ENCODE results near the gene BCL11A. TPM values are rescaled to one million over a fixed set of nuclear protein-coding genes. Genes with fewer than 3 reads are reported as not detected.

The BCL11A gene
- total RNA-seq, 1 experiment from 2014 or later, result 0.29 TPM

- Histone ChIP-seq H3K4me1 (no peaks in the 10 kb centered on the region), H3K9me3 (no peaks in the 10 kb centered on the region), H3K4me3 (ENCODE audit: low read depth, low read length) (no peak overlapping the region), H3K27me3 (replicated peaks; ENCODE audit: control insufficient read depth, insufficient read depth, low read length) (no peaks in the 10 kb centered on the region), H3K36me3 (ENCODE audit: control insufficient read depth, insufficient read depth, low read length) (no peaks in the 10 kb centered on the region)
- BruUV-seq (replicated peaks), result no TSS peak
- H3K27me3 Mint-ChIP-seq (ENCODE audit: insufficient read depth, unreplicated experiment), result peaks cover 14% of the 10 kb centered on the region
- CTCF ChIA-PET, result interaction anchor here (0.7 kb wide), 1 partner anchor 10 kb away, joined by 3 read pairs; no protein-coding TSS in a partner anchor
- no peaks in the 10 kb centered on the region for H3K4me1 Mint-ChIP-seq (ENCODE audit: low read depth, unreplicated experiment)
- H3K27ac Mint-ChIP-seq (ENCODE audit: unreplicated experiment), result no peak overlapping the region
- TF ChIP-seq CTCF (IDR thresholded peaks at IDR 0.05; ENCODE audit: insufficient read depth in 1 of 2, low read depth in 1 of 2, low read length in 1 of 2, severe bottlenecking in 1 of 2, unreplicated experiment in 1 of 2), result no peak
- peaks cover 10% of the 10 kb centered on the region for H3K9me3 Mint-ChIP-seq (ENCODE audit: unreplicated experiment)
- POLR2A ChIA-PET, result no interaction called here
- no peaks in the 10 kb centered on the region for H3K36me3 Mint-ChIP-seq (ENCODE audit: insufficient read depth, unreplicated experiment)
- intact Hi-C loops (cut with micrococcal nuclease; ENCODE audit: unreplicated experiment), result no loop called here
- no peak overlapping the region for H3K4me3 Mint-ChIP-seq (ENCODE audit: unreplicated experiment)
- no peak for DNase-seq
Observed at GRCh38 chr2:60595953-60596352, 42.5 kb upstream of the BCL11A start.

GRCh38 chr2:60589104-60589503 lies 35.6 kb upstream of the BCL11A start:
- no peak for DNase-seq
- Histone ChIP-seq H3K4me1 (no peaks in the 10 kb centered on the region), H3K4me3 (ENCODE audit: low read depth, low read length) (no peak overlapping the region), H3K27me3 (replicated peaks; ENCODE audit: control insufficient read depth, insufficient read depth, low read length) (no peaks in the 10 kb centered on the region), H3K9me3 (no peaks in the 10 kb centered on the region), H3K36me3 (ENCODE audit: control insufficient read depth, insufficient read depth, low read length) (no peaks in the 10 kb centered on the region)
- Mint-ChIP-seq H3K4me1 (ENCODE audit: low read depth, unreplicated experiment) (no peaks in the 10 kb centered on the region), H3K27ac (ENCODE audit: unreplicated experiment) (no peak overlapping the region), H3K36me3 (ENCODE audit: insufficient read depth, unreplicated experiment) (no peaks in the 10 kb centered on the region), H3K4me3 (ENCODE audit: unreplicated experiment) (no peak overlapping the region), H3K27me3 (ENCODE audit: insufficient read depth, unreplicated experiment) (peaks cover 17% of the 10 kb centered on the region), H3K9me3 (ENCODE audit: unreplicated experiment) (peaks cover 10% of the 10 kb centered on the region)
- ChIA-PET POLR2A (no interaction called here), CTCF (no interaction called here)
- BruUV-seq (replicated peaks), result no TSS peak
- TF ChIP-seq CTCF (IDR thresholded peaks at IDR 0.05; ENCODE audit: insufficient read depth in 1 of 2, low read depth in 1 of 2, low read length in 1 of 2, severe bottlenecking in 1 of 2, unreplicated experiment in 1 of 2), result no peak
- intact Hi-C loops (cut with micrococcal nuclease; ENCODE audit: unreplicated experiment), result no loop called here

- Mint-ChIP-seq H3K27me3 (ENCODE audit: insufficient read depth, unreplicated experiment) (peaks cover 22% of the 10 kb centered on the region), H3K27ac (ENCODE audit: unreplicated experiment) (no peak overlapping the region), H3K9me3 (ENCODE audit: unreplicated experiment) (no peaks in the 10 kb centered on the region), H3K4me3 (ENCODE audit: unreplicated experiment) (no peak overlapping the region), H3K36me3 (ENCODE audit: insufficient read depth, unreplicated experiment) (no peaks in the 10 kb centered on the region), H3K4me1 (ENCODE audit: low read depth, unreplicated experiment) (no peaks in the 10 kb centered on the region)
- CTCF ChIA-PET, result no interaction called here
- Histone ChIP-seq H3K9me3 (no peaks in the 10 kb centered on the region), H3K27me3 (replicated peaks; ENCODE audit: control insufficient read depth, insufficient read depth, low read length) (no peaks in the 10 kb centered on the region), H3K4me3 (ENCODE audit: low read depth, low read length) (no peak overlapping the region), H3K4me1 (no peaks in the 10 kb centered on the region), H3K36me3 (ENCODE audit: control insufficient read depth, insufficient read depth, low read length) (no peaks in the 10 kb centered on the region)
- POLR2A ChIA-PET, result no interaction called here
- intact Hi-C loops (cut with micrococcal nuclease; ENCODE audit: unreplicated experiment), result no loop called here
- DNase-seq, result no peak
- TF ChIP-seq CTCF (IDR thresholded peaks at IDR 0.05; ENCODE audit: insufficient read depth in 1 of 2, low read depth in 1 of 2, low read length in 1 of 2, severe bottlenecking in 1 of 2, unreplicated experiment in 1 of 2), result no peak
- BruUV-seq (replicated peaks), result no TSS peak
Observed at GRCh38 chr2:60586081-60586480, 32.6 kb upstream of the BCL11A start.

Data from Caco-2 (cell line).